ENCODE data around the gene HIC1. TPM values are rescaled to one million over a fixed set of nuclear protein-coding genes. Genes with fewer than 3 reads are reported as not detected.

The HIC1 gene
- total RNA-seq, 1 experiment from 2014 or later = 0.59 TPM

- ChIA-PET POLR2A (interaction anchor here (0.6 kb wide), 1 partner anchor 117 kb away, joined by 3 read pairs; no protein-coding TSS in a partner anchor), CTCF (no interaction called here)
- Histone ChIP-seq H3K4me1 (peaks cover 22% of the 10 kb centered on the region), H3K9me3 (no peaks in the 10 kb centered on the region), H3K4me3 (ENCODE audit: low read depth, low read length) (no peak overlapping the region), H3K36me3 (ENCODE audit: control insufficient read depth, insufficient read depth, low read length) (0 out of 2 replicates have a peak, but pooled peaks cover 3% of the 10 kb centered on the region), H3K27me3 (replicated peaks; ENCODE audit: control insufficient read depth, insufficient read depth, low read length) (no peaks in the 10 kb centered on the region)
- intact Hi-C loops (cut with micrococcal nuclease; ENCODE audit: unreplicated experiment) = no loop called here
- no peaks in the 10 kb centered on the region for H3K9me3 Mint-ChIP-seq (ENCODE audit: unreplicated experiment)
- peaks cover 30% of the 10 kb centered on the region for H3K36me3 Mint-ChIP-seq (ENCODE audit: insufficient read depth, unreplicated experiment)
- TF ChIP-seq CTCF (IDR thresholded peaks at IDR 0.05; ENCODE audit: insufficient read depth in 1 of 2, low read depth in 1 of 2, low read length in 1 of 2, severe bottlenecking in 1 of 2, unreplicated experiment in 1 of 2) = no peak
- peaks cover 9% of the 10 kb centered on the region for H3K4me1 Mint-ChIP-seq (ENCODE audit: low read depth, unreplicated experiment)
- H3K4me3 Mint-ChIP-seq (ENCODE audit: unreplicated experiment) = no peak overlapping the region
- peaks cover 10% of the 10 kb centered on the region for H3K27me3 Mint-ChIP-seq (ENCODE audit: insufficient read depth, unreplicated experiment)
- no TSS peak for BruUV-seq (replicated peaks)
- no peak for DNase-seq
- no peak overlapping the region for H3K27ac Mint-ChIP-seq (ENCODE audit: unreplicated experiment)
Observed at GRCh38 chr17:2047590-2047989, 7.3 kb upstream of the HIC1 start.

- no peaks in the 10 kb centered on the region for H3K36me3 ChIP-seq (ENCODE audit: control insufficient read depth, insufficient read depth, low read length)
- intact Hi-C loops (cut with micrococcal nuclease; ENCODE audit: unreplicated experiment) = no loop called here
- H3K4me1 Mint-ChIP-seq (ENCODE audit: low read depth, unreplicated experiment) = no peaks in the 10 kb centered on the region
- peaks cover 12% of the 10 kb centered on the region for H3K27me3 Mint-ChIP-seq (ENCODE audit: insufficient read depth, unreplicated experiment)
- H3K4me3 Mint-ChIP-seq (ENCODE audit: unreplicated experiment) = peak overlapping the region; percentile 70
- CTCF ChIA-PET = interaction anchor here (1.2 kb wide), 1 partner anchor 140 kb away, joined by 4 read pairs; no protein-coding TSS in a partner anchor
- BruUV-seq (replicated peaks) = no TSS peak
- H3K4me1 ChIP-seq = peaks cover 16% of the 10 kb centered on the region
- peaks cover 27% of the 10 kb centered on the region for H3K36me3 Mint-ChIP-seq (ENCODE audit: insufficient read depth, unreplicated experiment)
- no peaks in the 10 kb centered on the region for H3K27me3 ChIP-seq (replicated peaks; ENCODE audit: control insufficient read depth, insufficient read depth, low read length)
- POLR2A ChIA-PET = no interaction called here
- peak overlapping the region; percentile 49 for H3K27ac Mint-ChIP-seq (ENCODE audit: unreplicated experiment)
- no peak for DNase-seq
- H3K9me3 ChIP-seq = no peaks in the 10 kb centered on the region
- TF ChIP-seq CTCF (IDR thresholded peaks at IDR 0.05; ENCODE audit: insufficient read depth in 1 of 2, low read depth in 1 of 2, low read length in 1 of 2, severe bottlenecking in 1 of 2, unreplicated experiment in 1 of 2) = no peak
- peak overlapping the region; percentile 53 for H3K4me3 ChIP-seq (ENCODE audit: low read depth, low read length)
- H3K9me3 Mint-ChIP-seq (ENCODE audit: unreplicated experiment) = no peaks in the 10 kb centered on the region
Observed at GRCh38 chr17:2048805-2049204, 6.1 kb upstream of the HIC1 start.

- no peak for TF ChIP-seq CTCF (IDR thresholded peaks at IDR 0.05; ENCODE audit: insufficient read depth in 1 of 2, low read depth in 1 of 2, low read length in 1 of 2, severe bottlenecking in 1 of 2, unreplicated experiment in 1 of 2)
- peaks cover 16% of the 10 kb centered on the region for H3K4me1 ChIP-seq
- H3K36me3 ChIP-seq (ENCODE audit: control insufficient read depth, insufficient read depth, low read length) = no peaks in the 10 kb centered on the region
- H3K9me3 ChIP-seq = no peaks in the 10 kb centered on the region
- intact Hi-C loops (cut with micrococcal nuclease; ENCODE audit: unreplicated experiment) = loop anchor here (5.0 to 10.0 kb wide), 3 partner anchors 123 to 303 kb away; no protein-coding TSS in a partner anchor
- no peaks in the 10 kb centered on the region for H3K27me3 ChIP-seq (replicated peaks; ENCODE audit: control insufficient read depth, insufficient read depth, low read length)
- ChIA-PET CTCF (interaction anchor here (0.7 to 1.3 kb wide), 5 partner anchors 141 to 474 kb away, joined by 3 to 6 read pairs (median 4); no protein-coding TSS in a partner anchor), POLR2A (no interaction called here)
- TSS peak; percentile 51 for BruUV-seq (replicated peaks)
- peak overlapping the region; percentile 49 for H3K27ac Mint-ChIP-seq (ENCODE audit: unreplicated experiment)
- DNase-seq = peak; percentile 84 to 90
- H3K27me3 Mint-ChIP-seq (ENCODE audit: insufficient read depth, unreplicated experiment) = peaks cover 12% of the 10 kb centered on the region
- H3K4me3 Mint-ChIP-seq (ENCODE audit: unreplicated experiment) = peak overlapping the region; percentile 70
- no peaks in the 10 kb centered on the region for H3K4me1 Mint-ChIP-seq (ENCODE audit: low read depth, unreplicated experiment)
- H3K36me3 Mint-ChIP-seq (ENCODE audit: insufficient read depth, unreplicated experiment) = peaks cover 28% of the 10 kb centered on the region
- H3K9me3 Mint-ChIP-seq (ENCODE audit: unreplicated experiment) = no peaks in the 10 kb centered on the region
- peak overlapping the region; percentile 53 for H3K4me3 ChIP-seq (ENCODE audit: low read depth, low read length)
Observed at GRCh38 chr17:2049333-2050299, 5.3 kb upstream of the HIC1 start.

All from Caco-2 (cell line).